AG08396 (cell line): ENCODE measurements around the gene MMP15.

Experiments used
- DNase-seq: peaks from one replicate; pipeline ENCODE4 v3.0.0; 2012; ENCODE audit warnings: low spot score, mixed read lengths

MMP15 gene

DNA sequence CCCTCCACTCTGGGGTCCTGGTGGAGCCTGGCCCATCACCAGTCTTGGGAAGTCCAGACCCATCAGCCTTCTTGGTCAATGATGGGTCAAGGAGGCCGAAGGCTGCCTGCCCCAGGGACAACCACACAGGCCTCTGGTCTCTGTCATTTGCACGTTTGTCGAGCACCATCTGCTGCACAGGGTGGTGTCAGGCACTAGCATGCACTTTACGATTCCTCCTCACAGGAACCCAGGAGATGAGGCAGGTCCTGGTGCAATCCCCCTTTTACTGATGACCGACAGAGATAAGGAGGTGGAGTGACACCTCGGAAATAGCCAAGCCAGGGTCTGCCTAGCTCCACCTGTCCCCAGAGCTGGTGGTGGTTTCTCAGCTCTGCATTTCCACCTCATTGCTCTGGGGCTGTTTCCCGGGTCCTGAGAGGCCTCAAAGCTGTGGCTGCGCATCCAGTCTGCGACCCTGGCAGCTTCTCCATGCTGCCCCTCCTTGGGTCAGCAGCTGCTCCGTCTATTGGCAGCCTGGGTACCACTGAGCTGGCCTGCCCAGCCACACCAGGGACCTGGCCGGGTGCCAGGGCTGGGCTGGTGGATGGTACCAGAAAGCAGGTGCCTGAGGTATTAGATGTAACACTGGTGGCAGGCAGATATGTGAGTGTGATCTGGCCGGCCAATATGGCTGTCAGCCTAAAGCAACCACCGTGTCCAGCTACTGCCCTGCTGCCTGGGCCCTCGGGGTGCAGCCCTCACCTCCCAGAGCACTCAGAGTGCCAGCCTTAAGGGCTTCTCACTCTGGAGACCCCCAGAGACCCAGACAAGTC lies 10.0 kb downstream of the MMP15 start:
- DNase-seq: no peak

DNA sequence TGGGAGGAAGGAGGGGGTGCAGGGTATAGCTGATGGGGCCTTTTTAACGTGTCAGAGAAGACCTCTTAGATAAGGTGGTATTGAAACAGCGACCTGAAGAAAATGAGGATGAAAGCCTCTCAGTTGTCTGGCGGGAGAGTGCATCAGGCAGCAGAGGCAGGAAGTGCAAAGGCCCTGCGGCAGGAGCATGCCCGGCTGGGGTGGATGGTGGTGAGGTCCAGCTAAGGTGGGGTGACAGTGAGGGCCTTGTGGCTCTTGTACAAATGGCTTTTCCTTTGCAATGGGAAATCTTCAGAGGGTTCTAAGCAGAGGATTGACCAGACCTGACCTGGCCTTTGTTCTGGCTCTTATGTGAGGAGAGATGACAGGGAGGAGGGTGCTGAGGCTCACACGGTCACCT lies 11.4 kb downstream of the MMP15 start:
- DNase-seq: no peak

GRCh38 chr16:58037365-58038057 lies 12.0 kb downstream of the MMP15 start:
- DNase-seq: no peak

DNA sequence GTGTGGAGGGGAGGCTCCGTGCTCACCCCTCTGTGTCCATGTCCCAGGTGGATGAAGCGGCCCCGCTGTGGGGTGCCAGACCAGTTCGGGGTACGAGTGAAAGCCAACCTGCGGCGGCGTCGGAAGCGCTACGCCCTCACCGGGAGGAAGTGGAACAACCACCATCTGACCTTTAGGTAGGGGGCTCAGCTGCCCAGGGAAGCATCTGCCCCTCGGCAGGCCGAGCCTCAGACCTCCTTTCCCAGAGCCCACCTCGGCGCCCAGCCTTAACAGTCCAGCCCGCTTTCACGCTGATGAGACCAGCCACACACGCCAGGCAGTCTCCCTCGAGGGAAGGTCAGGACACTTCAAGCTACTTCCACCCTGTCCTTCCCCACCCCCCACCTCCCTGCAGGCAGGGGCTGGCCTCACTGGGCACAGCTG lies 12.7 kb downstream of the MMP15 start:
- DNase-seq: no peak

GRCh38 chr16:58039829-58040495 lies 14.4 kb downstream of the MMP15 start:
- no peak for DNase-seq

GRCh38 chr16:58040496-58040846 lies 14.9 kb downstream of the MMP15 start:
- no peak for DNase-seq

DNA sequence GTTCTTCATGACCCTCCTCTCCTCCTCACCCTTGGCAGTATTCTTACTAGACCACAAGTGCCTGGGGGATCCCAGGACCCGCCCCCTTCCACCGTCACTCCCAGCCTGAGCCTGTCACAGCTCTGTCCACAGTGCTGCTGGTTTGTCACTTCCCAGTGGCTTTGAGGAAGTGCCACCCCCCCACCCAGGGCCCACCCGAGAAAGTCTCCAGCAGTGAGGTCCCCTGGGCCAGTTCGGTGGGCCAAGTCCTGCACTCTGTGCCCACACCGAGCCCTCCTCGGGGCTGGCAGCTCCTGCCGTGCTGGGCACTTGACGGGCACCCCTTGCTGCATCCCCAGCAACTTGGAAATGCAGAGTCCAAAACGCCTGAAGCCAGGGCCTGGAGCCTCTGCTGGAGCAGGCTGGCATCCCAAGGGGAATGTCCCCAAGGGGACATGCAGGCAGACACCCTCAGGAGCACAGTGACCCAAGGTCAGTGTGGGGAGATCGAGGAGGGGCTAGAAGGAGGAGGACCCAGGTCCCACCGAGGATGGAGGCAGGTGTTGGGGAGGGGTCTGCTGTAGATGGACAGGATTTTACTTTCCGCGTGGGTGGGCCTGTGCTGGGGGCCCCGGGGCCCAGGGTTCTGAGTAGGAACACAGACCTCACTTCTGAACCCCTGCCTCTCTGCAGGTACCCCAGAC lies 15.5 kb downstream of the MMP15 start:
- no peak for DNase-seq

GRCh38 chr16:58041628-58041955 lies 16.0 kb downstream of the MMP15 start:
- no peak for DNase-seq

DNA sequence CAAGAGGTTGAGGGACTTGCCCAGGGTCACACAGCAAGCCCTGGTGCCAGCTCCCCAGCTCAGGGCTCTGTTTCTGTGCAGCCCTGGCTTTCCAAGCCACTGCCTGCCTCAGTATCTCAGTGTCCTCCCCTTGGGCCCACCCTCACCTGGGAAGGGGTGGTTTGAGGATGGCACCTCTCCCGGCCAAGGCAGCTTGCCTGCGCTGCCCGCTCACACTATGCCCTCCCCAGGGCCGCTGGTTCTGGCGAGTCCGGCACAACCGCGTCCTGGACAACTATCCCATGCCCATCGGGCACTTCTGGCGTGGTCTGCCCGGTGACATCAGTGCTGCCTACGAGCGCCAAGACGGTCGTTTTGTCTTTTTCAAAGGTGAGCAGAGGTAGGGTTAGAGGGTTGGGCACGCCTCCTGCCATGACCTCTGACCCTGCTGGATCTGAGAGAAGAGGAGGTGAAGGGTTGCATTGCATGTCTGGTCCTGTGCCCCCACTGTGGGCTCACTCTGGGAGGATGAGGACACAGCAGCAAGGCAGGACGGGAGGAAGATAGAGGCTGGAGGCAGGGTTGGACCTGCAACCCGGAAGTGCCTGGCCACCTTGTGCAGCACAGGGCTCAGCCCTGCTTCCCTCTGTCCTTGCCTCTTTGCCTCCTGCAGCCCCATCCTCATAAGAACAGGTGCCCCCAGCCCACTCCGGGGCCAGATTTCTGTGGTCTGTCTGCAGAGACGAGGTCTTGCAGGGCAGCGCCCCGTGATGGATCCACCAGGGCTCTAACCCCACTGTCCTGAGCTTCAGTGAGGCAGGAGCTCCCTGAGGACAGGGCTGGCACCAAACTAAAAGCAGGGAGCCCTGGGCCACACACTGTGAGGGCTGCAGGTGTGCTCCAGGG lies 16.7 kb downstream of the MMP15 start:
- no peak for DNase-seq

DNA sequence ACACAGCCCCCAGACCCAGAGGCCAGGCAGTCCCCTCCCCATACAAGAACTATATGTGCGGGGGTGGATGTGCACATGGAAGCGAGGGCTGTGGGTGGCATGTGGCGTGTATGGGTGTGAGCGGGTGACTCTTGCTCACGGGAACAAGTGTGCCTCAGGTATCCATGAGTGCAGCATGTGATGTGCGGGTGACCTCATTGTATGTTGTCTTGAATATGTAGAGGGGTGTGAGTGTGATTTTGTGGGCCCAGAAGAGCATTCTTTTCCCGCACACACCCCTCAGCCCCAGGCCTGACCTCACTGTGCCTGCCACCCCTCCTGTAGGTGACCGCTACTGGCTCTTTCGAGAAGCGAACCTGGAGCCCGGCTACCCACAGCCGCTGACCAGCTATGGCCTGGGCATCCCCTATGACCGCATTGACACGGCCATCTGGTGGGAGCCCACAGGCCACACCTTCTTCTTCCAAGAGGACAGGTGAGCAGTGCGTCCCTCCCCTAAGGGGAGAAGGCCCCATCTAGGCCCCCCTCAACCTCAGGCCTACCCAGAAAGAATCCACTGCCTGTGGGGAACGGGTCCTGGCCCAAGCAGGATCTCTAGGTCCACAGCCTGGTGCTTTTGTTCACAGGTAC lies 17.4 kb downstream of the MMP15 start:
- DNase-seq: no peak

GRCh38 chr16:58043571-58044155 lies 18.1 kb downstream of the MMP15 start:
- DNase-seq: no peak

GRCh38 chr16:58044266-58045019 lies 18.9 kb downstream of the MMP15 start:
- DNase-seq: no peak

DNA sequence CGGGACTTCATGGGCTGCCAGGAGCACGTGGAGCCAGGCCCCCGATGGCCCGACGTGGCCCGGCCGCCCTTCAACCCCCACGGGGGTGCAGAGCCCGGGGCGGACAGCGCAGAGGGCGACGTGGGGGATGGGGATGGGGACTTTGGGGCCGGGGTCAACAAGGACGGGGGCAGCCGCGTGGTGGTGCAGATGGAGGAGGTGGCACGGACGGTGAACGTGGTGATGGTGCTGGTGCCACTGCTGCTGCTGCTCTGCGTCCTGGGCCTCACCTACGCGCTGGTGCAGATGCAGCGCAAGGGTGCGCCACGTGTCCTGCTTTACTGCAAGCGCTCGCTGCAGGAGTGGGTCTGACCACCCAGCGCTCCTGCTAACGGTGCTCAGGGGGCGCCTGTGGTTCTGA lies 19.5 kb downstream of the MMP15 start:
- no peak for DNase-seq

GRCh38 chr16:58046054-58046881 lies 20.7 kb downstream of the MMP15 start:
- no peak for DNase-seq

GRCh38 chr16:58046936-58047335 lies 21.4 kb downstream of the MMP15 start:
- no peak for DNase-seq

DNA sequence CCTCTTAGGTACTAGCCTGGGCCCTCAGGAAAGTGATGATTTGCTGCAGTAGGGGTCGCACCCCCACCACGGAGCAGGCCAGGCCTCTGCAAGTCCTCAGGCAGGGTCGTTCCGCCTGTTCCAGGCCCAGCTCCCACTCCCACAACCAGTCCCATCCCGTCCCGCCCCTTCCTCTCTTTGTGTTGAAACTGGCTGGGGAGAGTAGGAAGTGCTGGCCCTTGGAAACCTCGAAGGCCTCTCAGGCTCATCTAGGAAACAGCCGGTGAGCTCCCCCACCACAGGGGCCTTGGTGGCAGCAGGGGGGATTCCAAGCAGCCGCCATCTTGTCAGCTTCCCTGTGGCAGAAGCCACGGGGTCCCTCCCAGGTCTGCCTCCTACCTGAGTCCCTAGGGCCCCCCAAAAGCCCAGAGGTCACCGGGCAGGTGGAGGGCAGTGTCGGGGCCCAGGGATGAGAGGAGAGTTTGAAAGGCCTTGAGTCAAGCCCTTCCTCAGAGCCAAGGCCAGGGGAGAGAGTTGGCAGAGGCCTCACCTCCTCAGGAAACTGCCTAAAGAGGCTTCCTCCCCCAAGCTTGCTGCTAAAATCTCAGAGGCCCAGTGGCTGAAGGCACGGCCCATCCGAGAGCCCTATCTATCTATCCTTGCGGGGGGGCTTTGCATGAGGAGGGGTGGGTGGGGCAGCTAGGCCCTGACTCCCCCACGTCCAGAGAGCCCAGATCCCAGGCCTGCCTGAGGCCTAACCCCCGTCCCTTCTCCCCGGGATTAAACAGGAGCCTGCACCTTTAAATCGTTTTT lies 22.2 kb downstream of the MMP15 start:
- no peak for DNase-seq

DNA sequence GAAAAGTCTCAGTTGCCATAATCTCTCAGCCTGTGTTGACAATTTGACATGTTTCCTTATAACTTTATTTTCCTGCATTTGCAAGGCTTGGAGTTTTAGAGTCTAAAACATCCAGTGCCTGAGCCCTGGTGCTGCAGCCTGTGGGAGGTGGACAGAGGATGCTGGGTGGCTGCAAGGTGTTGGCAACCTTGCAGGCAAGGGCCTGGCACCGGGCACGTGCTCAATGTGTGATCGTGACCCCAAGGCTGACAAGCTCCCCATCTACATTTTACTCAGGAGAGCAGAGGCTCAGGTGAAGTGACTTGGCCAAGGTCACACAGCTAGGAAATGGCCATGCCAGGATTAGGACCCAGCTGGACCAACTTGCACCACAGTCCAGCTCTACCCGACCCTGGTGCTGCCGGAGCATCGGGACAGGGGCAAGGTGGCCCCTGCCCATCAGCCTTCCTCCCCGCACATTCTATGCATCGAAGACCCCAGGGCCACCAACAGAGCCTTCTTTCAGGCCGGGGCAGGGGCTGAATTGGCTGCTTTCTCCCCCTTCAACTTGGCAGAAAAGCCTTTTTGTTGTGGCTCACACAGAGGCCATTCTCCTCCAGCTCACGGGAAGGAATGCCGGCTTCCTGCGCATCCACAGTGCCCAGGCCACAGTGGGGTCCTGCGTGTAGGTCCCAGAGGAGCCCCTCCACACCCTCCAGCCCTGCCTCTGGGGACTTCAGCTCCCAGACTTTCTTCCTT lies 23.1 kb downstream of the MMP15 start:
- DNase-seq: no peak
